Chondrocyte (in vitro differentiated cells): Measurements from ENCODE around the gene FUT7. TPM values are rescaled to one million over a fixed set of nuclear protein-coding genes. Genes with fewer than 3 reads are reported as not detected.
"Not testable (repeated sequence)": the region's sequence is repeated elsewhere in the genome, so short reads cannot be mapped to it uniquely, and the experiment has no call there.

Source experiments
- DNase-seq: peaks from one replicate; pipeline ENCODE4 v3.0.0; 2021; ENCODE audit warnings: mixed read lengths, low spot score
- H3K27ac Mint-ChIP-seq: one replicate; pipeline ENCODE4 v1.8.0; 2021; ENCODE audit warnings: mild to moderate bottlenecking, moderate library complexity, mixed read lengths; ENCODE audit not compliant: unreplicated experiment
- H3K27me3 Mint-ChIP-seq: 2 replicates; pipeline ENCODE4 v1.8.0; 2021; ENCODE audit warnings: low read depth, mixed read lengths
- H3K36me3 Mint-ChIP-seq: 2 replicates; pipeline ENCODE4 v1.8.0; 2021; ENCODE audit warnings: low read depth, mixed read lengths
- H3K4me1 Mint-ChIP-seq: 2 replicates; pipeline ENCODE4 v1.8.0; 2021; ENCODE audit warnings: low read depth, mild to moderate bottlenecking, mixed read lengths
- H3K4me3 Mint-ChIP-seq: one replicate; pipeline ENCODE4 v1.8.0; 2021; ENCODE audit warnings: mild to moderate bottlenecking, moderate library complexity, mixed read lengths; ENCODE audit not compliant: unreplicated experiment
- H3K9me3 Mint-ChIP-seq: 2 replicates; pipeline ENCODE4 v1.8.0; 2021; ENCODE audit warnings: low read depth, mixed read lengths
- total RNA-seq: library from RNA; stranded (reverse); gene quantifications from 3 replicates; pipeline ENCODE4 v1.2.1, GENCODE V29; 2021
- TF ChIP-seq, protein P1 (sequence below): fragments of 200-600 bp; sonication (generic); IDR thresholded peaks from 2 replicates; pipeline ENCODE4 v1.5.0; 2021; ENCODE audit warnings: antibody characterized with exemption, mild to moderate bottlenecking, moderate library complexity

FUT7 gene
- total RNA-seq, 1 donor from 2014 or later = not detected

DNA sequence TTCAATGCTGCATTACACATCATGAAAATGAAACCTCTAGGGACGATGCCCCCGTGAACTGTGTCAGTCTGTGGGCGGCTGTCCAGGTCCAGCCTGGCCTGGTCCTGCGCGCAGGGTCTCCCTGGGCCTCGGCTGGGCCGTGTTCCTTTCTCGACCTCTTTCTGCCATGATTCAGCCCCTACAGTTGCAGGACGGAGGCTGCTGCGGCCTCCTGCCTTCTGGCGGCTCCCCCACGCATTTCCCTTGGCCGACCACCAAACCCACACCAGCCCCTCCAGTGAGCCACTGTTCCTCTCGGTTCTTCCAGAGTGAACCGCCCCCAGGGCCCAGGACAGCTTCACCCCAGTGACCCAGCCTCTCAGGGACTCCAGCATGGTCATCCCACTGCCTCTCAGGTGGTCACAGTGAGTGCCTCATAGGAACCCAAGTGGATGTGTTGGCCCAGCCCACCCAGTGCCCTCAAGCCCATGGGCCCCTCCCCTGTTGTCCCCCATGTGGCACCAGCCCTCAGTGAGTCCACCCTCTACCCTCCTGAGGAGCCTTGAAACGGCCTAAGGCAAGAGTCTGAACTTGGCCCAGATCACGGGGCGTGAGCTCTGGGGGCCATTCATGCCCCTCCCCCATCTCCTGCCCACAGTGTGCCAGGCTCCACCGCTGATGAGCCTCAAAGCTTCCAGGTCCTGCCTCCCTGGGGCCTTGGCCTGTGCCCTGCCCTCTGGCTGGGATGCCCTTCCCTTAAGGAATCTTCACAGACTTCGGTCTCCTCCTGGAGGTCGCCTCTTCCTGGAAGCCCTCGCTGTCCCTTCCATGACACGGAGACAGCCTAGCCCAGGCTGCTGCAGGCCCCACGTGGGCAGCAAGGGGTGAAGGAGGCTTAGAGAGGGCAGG is 25.5 kb downstream of the FUT7 start:
- Mint-ChIP-seq H3K4me1 (no peaks in the 10 kb centered on the region), H3K27ac (no peak overlapping the region), H3K36me3 (peaks cover under 1% of the 10 kb centered on the region), H3K9me3 (peaks cover 4% of the 10 kb centered on the region), H3K4me3 (no peak overlapping the region), H3K27me3 (no peaks in the 10 kb centered on the region)
- TF ChIP-seq, protein P1, sequence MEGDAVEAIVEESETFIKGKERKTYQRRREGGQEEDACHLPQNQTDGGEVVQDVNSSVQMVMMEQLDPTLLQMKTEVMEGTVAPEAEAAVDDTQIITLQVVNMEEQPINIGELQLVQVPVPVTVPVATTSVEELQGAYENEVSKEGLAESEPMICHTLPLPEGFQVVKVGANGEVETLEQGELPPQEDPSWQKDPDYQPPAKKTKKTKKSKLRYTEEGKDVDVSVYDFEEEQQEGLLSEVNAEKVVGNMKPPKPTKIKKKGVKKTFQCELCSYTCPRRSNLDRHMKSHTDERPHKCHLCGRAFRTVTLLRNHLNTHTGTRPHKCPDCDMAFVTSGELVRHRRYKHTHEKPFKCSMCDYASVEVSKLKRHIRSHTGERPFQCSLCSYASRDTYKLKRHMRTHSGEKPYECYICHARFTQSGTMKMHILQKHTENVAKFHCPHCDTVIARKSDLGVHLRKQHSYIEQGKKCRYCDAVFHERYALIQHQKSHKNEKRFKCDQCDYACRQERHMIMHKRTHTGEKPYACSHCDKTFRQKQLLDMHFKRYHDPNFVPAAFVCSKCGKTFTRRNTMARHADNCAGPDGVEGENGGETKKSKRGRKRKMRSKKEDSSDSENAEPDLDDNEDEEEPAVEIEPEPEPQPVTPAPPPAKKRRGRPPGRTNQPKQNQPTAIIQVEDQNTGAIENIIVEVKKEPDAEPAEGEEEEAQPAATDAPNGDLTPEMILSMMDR = no peak
- DNase-seq = no peak

DNA sequence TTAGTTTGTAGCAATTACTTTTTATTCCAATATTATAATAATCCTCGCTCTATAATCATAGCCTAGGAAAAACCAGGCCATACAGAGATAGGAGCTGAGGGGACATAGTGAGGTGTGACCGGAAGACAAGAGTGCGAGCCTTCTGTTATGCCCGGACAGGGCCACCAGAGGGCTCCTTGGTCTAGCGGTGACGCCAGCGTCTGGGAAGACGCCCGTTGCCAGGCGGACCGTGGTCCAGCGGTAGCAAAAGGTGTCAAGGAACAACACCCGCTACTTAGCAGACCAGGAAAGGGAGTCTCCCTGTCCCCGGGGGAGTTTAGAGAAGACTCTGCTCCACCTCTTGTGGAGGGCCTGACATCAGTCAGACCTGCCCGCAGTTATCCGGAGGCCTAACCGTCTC is 27.6 kb downstream of the FUT7 start:
- not testable (repeated sequence) for DNase-seq, H3K27ac Mint-ChIP-seq, H3K36me3 Mint-ChIP-seq, H3K4me3 Mint-ChIP-seq, H3K27me3 Mint-ChIP-seq, H3K9me3 Mint-ChIP-seq
- TF ChIP-seq, protein P1 = peak; percentile 75
- peaks cover 15% of the 10 kb centered on the region for H3K4me1 Mint-ChIP-seq

GRCh38 chr9:137002646-137003041 is 29.2 kb downstream of the FUT7 start:
- H3K4me1 Mint-ChIP-seq = peaks cover 31% of the 10 kb centered on the region
- no peak overlapping the region for H3K4me3 Mint-ChIP-seq
- no peak overlapping the region for H3K27ac Mint-ChIP-seq
- no peaks in the 10 kb centered on the region for H3K27me3 Mint-ChIP-seq
- H3K36me3 Mint-ChIP-seq = no peaks in the 10 kb centered on the region
- TF ChIP-seq, protein P1 = no peak
- H3K9me3 Mint-ChIP-seq = peaks cover 4% of the 10 kb centered on the region
- no peak for DNase-seq

DNA sequence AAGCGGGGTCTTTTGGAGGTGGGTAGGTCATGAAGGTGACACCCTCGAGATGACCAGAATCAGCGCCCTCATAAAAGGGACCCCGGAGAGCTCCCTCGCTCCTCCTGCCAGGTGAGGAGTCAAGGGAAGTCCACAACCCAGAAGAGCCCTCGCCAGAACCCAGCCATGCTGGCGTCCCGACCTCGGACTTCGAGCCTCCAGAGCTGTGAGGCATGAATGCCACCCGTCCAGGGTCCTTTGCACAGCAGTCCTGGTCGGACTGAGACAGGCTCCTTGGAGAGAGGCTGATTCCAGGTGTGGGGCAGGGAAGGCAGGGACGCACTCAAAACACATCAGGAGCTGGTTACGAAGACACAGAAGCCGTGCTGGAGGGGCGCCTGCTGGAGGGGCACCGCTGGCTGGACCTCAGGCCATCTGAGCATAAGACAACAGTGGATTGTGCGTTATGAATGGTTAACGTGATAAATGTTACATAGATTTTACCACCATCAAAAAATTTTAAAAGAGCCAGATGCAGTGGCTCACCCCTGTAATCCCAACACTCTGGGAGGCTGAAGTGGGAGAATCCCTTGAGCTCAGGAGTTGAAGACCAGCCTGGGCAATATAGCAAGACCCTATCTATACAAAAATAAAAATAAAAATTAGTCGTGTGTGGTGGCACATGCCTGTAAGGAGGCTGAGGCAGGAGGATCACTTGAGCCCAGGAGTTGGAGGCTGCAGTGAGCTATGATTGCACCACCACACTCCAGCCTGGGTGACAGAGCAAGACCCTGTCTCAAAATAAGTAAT is 29.8 kb downstream of the FUT7 start:
- TF ChIP-seq, protein P1 = no peak
- Mint-ChIP-seq H3K27me3 (no peaks in the 10 kb centered on the region), H3K36me3 (no peaks in the 10 kb centered on the region), H3K4me3 (no peak overlapping the region), H3K4me1 (peaks cover 36% of the 10 kb centered on the region), H3K27ac (no peak overlapping the region), H3K9me3 (peaks cover 4% of the 10 kb centered on the region)
- no peak for DNase-seq

- H3K4me1 Mint-ChIP-seq = peaks cover 47% of the 10 kb centered on the region
- H3K27me3 Mint-ChIP-seq = no peaks in the 10 kb centered on the region
- TF ChIP-seq, protein P1 = no peak
- H3K36me3 Mint-ChIP-seq = no peaks in the 10 kb centered on the region
- DNase-seq = no peak
- peaks cover 4% of the 10 kb centered on the region for H3K9me3 Mint-ChIP-seq
- peak overlapping the region; percentile 85 for H3K27ac Mint-ChIP-seq
- H3K4me3 Mint-ChIP-seq = no peak overlapping the region
Observed at GRCh38 chr9:137000177-137000930, 31.5 kb downstream of the FUT7 start.
